Measurements from ENCODE around the gene ATXN7L3. TPM values are rescaled to one million over a fixed set of nuclear protein-coding genes. Genes with fewer than 3 reads are reported as not detected.
A peak's percentile ranks its signal among the peaks of the same experiment; 100 is the strongest.

The ATXN7L3 gene
- total and polyA plus RNA-seq, 5 experiments from 2014 or later, result 9.3 to 125 (median 14.2) TPM

DNA sequence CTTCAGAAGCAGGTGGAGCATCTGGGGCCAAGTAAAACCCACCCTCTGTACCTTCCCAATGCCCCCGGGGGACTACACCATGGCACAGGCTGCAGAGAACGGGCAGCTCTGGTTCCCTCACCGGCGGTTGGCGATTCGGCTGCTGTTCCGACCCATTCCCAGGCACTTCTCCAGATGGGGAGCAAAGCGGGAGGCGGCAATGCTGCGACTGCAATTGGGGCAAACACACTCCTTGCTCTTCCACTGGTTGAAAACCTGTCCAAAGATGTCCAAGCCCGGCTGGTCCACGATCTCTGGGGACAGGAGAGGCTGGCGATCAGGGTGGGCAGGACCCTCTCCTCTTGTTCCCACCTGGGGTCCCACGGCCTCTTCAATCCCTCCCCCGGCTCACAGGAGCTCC, 2.6 kb downstream of the ATXN7L3 start:
- Mint-ChIP-seq H3K4me3 (peak overlapping the region in 3 of 10 donors; percentile 89 to 96 (median 92)), H3K27ac (peak overlapping the region in 6 of 10 donors; percentile 90 to 97 (median 96)), H3K36me3 (peaks cover 0 to 50% (median 2%) of the 10 kb centered on the region in 3 donors), H3K9me3 (no peaks in the 10 kb centered on the region), H3K27me3 (no peaks in the 10 kb centered on the region), H3K4me1 (peaks cover 21 to 35% (median 28%) of the 10 kb centered on the region in 4 donors)
- ATAC-seq, result no peak
- POLR2A ChIA-PET, result interaction anchor here (0.6 to 11.1 kb wide), 6 partner anchors 10 to 476 kb away, joined by 8 to 367 read pairs (median 13); partner anchors contain the start of genes SLC25A39, TMUB2 and UBTF
- no peak for DNase-seq

DNA sequence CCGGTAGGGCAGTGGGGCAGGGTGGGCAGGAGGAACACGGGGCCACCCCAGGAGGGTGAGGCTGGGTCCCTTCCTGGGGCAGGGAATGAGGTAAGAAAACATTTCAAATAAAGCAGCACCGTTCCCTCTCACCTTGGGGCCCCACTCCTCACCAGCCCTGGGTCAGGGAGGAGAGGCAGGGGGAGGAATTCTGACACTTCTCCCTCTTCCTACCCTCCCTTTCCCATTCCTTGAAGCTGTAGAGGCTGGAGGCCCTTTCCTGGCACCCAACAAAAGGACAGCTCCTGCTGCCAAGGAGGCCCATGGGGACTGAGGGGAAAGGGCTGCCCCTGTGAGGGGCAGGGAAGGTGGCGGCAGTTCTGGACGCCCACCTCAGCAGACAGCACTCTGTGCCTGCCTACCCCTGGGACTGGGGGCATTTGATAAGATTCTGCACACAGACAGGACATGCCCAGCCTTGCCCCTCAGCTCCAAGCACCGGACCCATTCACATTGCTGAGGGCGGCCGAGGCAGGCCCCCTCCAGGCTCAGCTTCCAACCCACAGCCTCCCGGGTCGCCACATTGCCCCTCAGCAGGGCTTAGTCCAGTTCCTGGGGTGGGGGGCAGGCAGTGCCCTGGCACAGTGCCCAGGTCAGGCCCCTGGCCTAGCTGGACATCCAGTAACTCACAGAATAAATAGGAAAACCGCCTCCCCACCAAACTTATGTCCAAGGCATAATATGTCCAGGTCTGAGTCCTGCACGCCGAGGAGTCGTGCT, 6.2 kb downstream of the ATXN7L3 start:
- ATAC-seq (no peak), DNase-seq (no peak)
- Mint-ChIP-seq H3K9me3 (no peaks in the 10 kb centered on the region), H3K27ac (peak overlapping the region in 2 of 10 donors; percentile 73 to 80), H3K4me3 (no peak overlapping the region), H3K27me3 (no peaks in the 10 kb centered on the region), H3K36me3 (peaks cover 0 to 67% (median 2%) of the 10 kb centered on the region in 3 donors), H3K4me1 (peaks cover 16 to 30% (median 21%) of the 10 kb centered on the region in 4 donors)
- POLR2A ChIA-PET, result interaction anchor here (1.3 kb wide), 1 partner anchor 10 kb away, joined by 4 read pairs; no protein-coding TSS in a partner anchor

DNA sequence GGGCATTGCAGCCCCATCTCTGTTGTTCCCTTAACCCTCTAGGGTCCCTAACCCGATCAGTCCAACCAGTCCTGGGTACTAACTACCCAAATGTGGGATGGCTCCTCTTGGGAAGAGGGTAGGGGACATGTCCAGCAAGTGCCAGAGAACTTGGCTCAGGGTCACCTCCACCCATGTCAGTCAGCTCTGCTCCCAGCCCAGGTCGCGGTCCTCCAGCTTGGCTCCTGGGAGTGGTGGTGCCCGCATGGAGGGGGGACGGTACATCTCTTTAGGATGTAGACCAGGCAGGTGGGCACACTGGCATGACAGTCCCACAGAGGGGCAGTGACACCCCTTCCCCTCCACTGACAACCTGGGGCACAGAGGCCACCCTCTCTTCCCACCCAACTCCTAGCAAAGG, 6.9 kb downstream of the ATXN7L3 start:
- Mint-ChIP-seq H3K4me3 (no peak overlapping the region), H3K9me3 (no peaks in the 10 kb centered on the region), H3K36me3 (peaks cover 0 to 61% (median 2%) of the 10 kb centered on the region in 3 donors)

DNA sequence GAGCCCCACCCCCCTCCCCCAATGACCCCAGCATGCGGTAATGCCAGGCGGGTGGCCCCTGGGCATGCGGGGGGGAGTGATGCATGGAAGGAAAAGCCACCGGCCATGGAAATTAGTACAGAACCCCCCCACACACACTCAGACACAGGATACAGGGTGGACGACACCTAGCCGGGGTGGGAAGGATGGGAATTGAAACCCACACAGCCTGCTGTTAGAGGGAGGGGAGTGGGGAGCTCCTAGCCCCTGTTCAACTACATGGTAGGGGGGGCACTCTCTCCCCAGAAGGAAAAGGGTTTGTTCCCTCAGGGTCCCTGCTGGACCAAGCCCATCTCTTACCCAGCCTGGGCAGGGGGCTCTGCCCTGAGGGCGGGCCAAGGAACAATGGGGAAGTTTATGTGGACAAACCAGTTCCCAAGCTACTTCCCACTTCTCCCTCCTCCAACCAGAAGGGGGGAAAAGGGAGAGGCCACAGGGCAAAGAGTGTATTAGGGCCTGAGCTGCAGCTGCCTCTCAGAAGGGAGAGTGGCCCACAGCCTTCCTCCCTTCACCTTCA, 7.7 kb downstream of the ATXN7L3 start:
- peaks cover 11 to 27% (median 19%) of the 10 kb centered on the region in 4 donors for H3K4me1 Mint-ChIP-seq
- POLR2A ChIA-PET, result interaction anchor here (0.6 to 1.3 kb wide), 5 partner anchors 12 to 125 kb away, joined by 3 to 4 read pairs (median 3); partner anchors contain the start of gene LSM12

More for the DNA sequence above, 6.9 kb downstream of the ATXN7L3 start:
- H3K27ac Mint-ChIP-seq, result peak overlapping the region in 3 of 10 donors; percentile 46 to 80 (median 73)
- no peaks in the 10 kb centered on the region for H3K27me3 Mint-ChIP-seq
- peaks cover 13 to 31% (median 21%) of the 10 kb centered on the region in 4 donors for H3K4me1 Mint-ChIP-seq
- DNase-seq, result no peak
- POLR2A ChIA-PET, result interaction anchor here (1.0 to 1.3 kb wide), 2 partner anchors 11 to 28 kb away, joined by 3 to 4 read pairs; no protein-coding TSS in a partner anchor
- no peak for ATAC-seq

DNA sequence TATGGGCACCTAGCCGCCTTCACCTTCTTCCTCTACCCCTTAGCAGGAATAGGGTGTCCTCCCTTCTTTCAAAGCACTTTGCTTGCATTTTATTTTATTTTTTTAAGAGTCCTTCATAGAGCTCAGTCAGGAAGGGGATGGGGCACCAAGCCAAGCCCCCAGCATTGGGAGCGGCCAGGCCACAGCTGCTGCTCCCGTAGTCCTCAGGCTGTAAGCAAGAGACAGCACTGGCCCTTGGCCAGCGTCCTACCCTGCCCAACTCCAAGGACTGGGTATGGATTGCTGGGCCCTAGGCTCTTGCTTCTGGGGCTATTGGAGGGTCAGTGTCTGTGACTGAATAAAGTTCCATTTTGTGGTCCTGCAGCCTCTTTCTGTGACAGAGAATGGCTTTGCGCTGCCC, 8.3 kb downstream of the ATXN7L3 start:
- peak overlapping the region in 8 of 10 donors; percentile 3 to 81 (median 62) for H3K27ac Mint-ChIP-seq
- peaks cover 0 to 49% (median 2%) of the 10 kb centered on the region in 3 donors for H3K36me3 Mint-ChIP-seq

More for the DNA sequence above, 7.7 kb downstream of the ATXN7L3 start:
- no peak overlapping the region for H3K4me3 Mint-ChIP-seq
- no peaks in the 10 kb centered on the region for H3K27me3 Mint-ChIP-seq
- H3K27ac Mint-ChIP-seq, result peak overlapping the region in 2 of 10 donors; percentile 8 to 38
- no peaks in the 10 kb centered on the region for H3K9me3 Mint-ChIP-seq
- DNase-seq (no peak), ATAC-seq (no peak)
- peaks cover 0 to 54% (median 2%) of the 10 kb centered on the region in 3 donors for H3K36me3 Mint-ChIP-seq

DNA sequence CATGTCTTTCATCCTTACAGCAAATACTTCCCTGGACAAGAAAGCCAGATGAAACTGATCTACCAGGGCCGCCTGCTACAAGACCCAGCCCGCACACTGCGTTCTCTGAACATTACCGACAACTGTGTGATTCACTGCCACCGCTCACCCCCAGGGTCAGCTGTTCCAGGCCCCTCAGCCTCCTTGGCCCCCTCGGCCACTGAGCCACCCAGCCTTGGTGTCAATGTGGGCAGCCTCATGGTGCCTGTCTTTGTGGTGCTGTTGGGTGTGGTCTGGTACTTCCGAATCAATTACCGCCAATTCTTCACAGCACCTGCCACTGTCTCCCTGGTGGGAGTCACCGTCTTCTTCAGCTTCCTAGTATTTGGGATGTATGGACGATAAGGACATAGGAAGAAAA, 9.2 kb downstream of the ATXN7L3 start:
- H3K27ac Mint-ChIP-seq, result peak overlapping the region in 6 of 10 donors; percentile 40 to 90 (median 62)
- peaks cover 0 to 42% (median 0%) of the 10 kb centered on the region in 3 donors for H3K36me3 Mint-ChIP-seq
- DNase-seq (no peak), ATAC-seq (no peak)
- peak overlapping the region in 6 of 10 donors; percentile 4 to 65 (median 35) for H3K4me3 Mint-ChIP-seq
- POLR2A ChIA-PET, result interaction anchor here (0.7 to 1.0 kb wide), 2 partner anchors 16 to 78 kb away, joined by 3 to 5 read pairs; no protein-coding TSS in a partner anchor
- no peaks in the 10 kb centered on the region for H3K9me3 Mint-ChIP-seq
- H3K4me1 Mint-ChIP-seq, result peaks cover 13 to 29% (median 28%) of the 10 kb centered on the region in 4 donors
- no peaks in the 10 kb centered on the region for H3K27me3 Mint-ChIP-seq

More for the DNA sequence above, 8.3 kb downstream of the ATXN7L3 start:
- Mint-ChIP-seq H3K4me1 (peaks cover 11 to 26% (median 22%) of the 10 kb centered on the region in 4 donors), H3K27me3 (no peaks in the 10 kb centered on the region), H3K9me3 (no peaks in the 10 kb centered on the region), H3K4me3 (peak overlapping the region in 3 of 10 donors; percentile 7 to 29 (median 19))
- ATAC-seq, result no peak
- POLR2A ChIA-PET, result interaction anchor here (0.6 to 1.0 kb wide), 3 partner anchors 15 to 125 kb away, joined by 3 read pairs; partner anchors contain the start of gene LSM12
- no peak for DNase-seq

DNA sequence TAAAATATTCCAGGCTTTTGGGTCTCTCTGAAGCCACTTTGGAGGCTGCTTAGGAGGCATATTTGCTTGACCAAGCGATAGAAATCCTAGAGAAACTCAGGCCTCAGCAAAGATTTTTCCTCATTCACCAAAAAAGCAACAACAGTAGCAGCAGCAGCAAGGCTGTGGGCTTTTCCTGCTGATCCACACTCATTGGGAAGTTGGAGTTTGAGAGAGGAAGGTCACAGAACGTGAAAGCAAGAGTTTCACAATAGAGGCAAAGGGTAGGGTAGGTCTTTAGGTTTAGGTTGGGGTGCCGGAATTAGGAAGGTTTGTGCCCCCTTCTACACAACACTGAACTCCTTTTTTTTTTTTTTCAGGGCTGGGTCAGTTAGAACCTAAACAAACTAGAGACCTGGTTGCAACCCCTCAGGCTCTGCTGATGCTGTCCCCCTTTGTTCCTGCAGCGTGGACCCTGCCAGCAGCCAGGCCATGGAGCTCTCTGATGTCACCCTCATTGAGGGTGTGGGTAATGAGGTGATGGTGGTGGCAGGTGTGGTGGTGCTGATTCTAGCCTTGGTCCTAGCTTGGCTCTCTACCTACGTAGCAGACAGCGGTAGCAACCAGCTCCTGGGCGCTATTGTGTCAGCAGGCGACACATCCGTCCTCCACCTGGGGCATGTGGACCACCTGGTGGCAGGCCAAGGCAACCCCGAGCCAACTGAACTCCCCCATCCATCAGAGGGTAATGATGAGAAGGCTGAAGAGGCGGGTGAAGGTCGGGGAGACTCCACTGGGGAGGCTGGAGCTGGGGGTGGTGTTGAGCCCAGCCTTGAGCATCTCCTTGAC, 10.9 kb downstream of the ATXN7L3 start:
- peaks cover 0 to 31% (median 0%) of the 10 kb centered on the region in 3 donors for H3K36me3 Mint-ChIP-seq
- POLR2A ChIA-PET, result interaction anchor here (0.5 to 6.3 kb wide), 6 partner anchors 11 to 959 kb away, joined by 3 to 111 read pairs (median 4); partner anchors contain the start of genes ATXN7L3, HEXIM1 and UBTF

DNA sequence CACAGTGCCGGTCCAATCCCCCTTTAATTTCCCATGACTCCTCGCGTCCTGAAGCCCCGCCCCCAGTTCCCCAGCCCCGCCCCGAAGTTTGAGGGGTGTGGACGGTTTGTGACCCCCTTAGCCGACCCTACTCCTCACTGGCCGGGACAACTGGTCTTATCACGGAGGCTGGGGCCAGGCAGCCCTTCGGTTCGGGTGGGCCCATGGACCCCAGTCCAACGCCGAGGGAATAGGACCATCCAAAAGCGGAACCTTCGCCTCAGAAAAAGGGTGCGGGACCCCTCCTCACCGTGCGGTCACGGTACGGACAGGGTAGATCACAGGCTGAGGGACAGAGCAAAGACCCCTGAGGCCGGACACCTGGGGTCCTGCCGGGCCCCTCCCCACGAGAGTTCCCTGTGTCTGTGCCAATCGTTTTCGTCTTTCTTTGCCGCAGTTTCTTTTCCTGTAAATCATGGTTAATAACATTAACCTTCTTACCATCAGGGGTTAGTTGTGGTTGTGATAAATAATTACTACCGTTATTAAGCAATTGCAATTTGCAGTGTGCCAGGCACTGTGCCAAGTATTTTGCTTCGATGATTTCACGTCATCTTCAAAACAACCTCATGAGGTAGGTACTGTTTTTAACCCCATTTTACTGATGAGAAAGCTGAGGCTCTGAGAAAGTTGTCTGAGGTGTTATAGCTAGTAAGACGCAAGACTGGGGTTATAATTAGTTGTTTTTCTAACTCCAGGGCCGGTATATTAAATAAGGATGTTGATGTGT, 12.4 kb downstream of the ATXN7L3 start:
- DNase-seq, result no peak
- Mint-ChIP-seq H3K4me1 (peaks cover 17 to 52% (median 47%) of the 10 kb centered on the region in 4 donors), H3K27me3 (no peaks in the 10 kb centered on the region), H3K4me3 (peak overlapping the region; percentile 95 to 100 (median 99)), H3K36me3 (peaks cover 0 to 28% (median 0%) of the 10 kb centered on the region in 3 donors), H3K9me3 (no peaks in the 10 kb centered on the region), H3K27ac (peak overlapping the region; percentile 98 to 100 (median 100))
- POLR2A ChIA-PET, result interaction anchor here (0.5 to 6.3 kb wide), 17 partner anchors 12 to 974 kb away, joined by 3 to 111 read pairs (median 6); partner anchors contain the start of genes ATXN7L3, HDAC5, HEXIM2 and TMEM101
- ATAC-seq, result peak; percentile 62 to 65

More for the DNA sequence above, 10.9 kb downstream of the ATXN7L3 start:
- no peak for DNase-seq
- H3K4me3 Mint-ChIP-seq, result peak overlapping the region; percentile 95 to 100 (median 99)
- peak overlapping the region; percentile 98 to 100 (median 100) for H3K27ac Mint-ChIP-seq
- H3K4me1 Mint-ChIP-seq, result peaks cover 17 to 43% (median 43%) of the 10 kb centered on the region in 4 donors
- H3K27me3 Mint-ChIP-seq, result no peaks in the 10 kb centered on the region
- H3K9me3 Mint-ChIP-seq, result no peaks in the 10 kb centered on the region
- no peak for ATAC-seq

DNA sequence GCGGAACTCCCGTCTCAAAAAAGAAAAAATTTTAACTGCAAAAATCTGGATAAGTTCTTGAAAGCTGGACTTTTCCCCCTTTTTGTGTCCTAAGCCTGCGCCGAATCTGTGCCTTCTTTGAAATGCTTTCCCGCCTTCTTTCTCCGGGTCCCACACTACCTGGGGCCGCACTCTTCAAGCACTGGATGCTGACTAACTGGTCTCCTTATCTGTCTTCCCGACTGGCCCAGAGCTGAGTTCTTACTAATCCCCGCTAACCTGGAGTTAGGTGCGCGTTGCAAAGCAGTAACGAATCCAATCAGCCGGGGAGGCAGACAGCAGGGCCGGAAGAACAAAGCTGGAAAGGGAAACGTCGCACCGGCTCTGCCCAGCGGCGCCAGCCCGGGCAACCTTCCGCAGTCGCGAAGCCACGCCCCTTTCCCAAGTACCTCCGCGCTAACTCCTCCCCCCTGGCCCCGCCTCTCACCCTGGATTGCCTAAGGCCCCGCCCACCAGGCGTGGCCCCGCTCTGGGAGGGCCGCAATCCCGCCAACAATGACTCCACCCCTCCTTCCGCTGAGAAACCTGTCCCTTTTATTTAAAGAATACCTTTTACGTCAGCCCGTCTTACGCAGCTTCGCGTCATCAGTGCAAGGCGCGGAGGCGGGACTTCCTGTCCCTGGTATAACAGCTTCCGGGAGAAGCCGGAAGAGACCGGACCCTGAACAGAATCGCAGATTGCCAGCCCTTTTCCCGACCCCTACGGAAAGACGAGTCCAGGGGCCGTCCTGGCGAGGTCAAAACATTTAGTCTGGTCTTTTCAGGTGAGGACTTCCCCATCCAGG, 13.2 kb downstream of the ATXN7L3 start, which contains the start of gene TMUB2:
TSS of gene TMUB2 (plus strand) at position 666 of the 824 bp plus-strand sequence. CDS start 737 bp downstream, outside the sequence.
- ATAC-seq (peak; percentile 88 to 90), DNase-seq (peak; percentile 98 to 100 (median 99))
- no peaks in the 10 kb centered on the region for H3K27me3 Mint-ChIP-seq
- POLR2A ChIA-PET, result interaction anchor here (0.5 to 6.3 kb wide), 20 partner anchors 13 to 975 kb away, joined by 3 to 111 read pairs (median 6); partner anchors contain the start of genes ASB16, ATXN7L3, HDAC5 and HEXIM2
- H3K4me3 Mint-ChIP-seq, result peak within 1 kb of the TSS; percentile 95 to 100 (median 99)
- no peaks in the 10 kb centered on the region for H3K9me3 Mint-ChIP-seq
- peaks cover 0 to 34% (median 5%) of the 10 kb centered on the region in 3 donors for H3K36me3 Mint-ChIP-seq
- H3K4me1 Mint-ChIP-seq, result peaks cover 23 to 58% (median 49%) of the 10 kb centered on the region in 4 donors
- peak within 1 kb of the TSS; percentile 98 to 100 (median 100) for H3K27ac Mint-ChIP-seq

DNA sequence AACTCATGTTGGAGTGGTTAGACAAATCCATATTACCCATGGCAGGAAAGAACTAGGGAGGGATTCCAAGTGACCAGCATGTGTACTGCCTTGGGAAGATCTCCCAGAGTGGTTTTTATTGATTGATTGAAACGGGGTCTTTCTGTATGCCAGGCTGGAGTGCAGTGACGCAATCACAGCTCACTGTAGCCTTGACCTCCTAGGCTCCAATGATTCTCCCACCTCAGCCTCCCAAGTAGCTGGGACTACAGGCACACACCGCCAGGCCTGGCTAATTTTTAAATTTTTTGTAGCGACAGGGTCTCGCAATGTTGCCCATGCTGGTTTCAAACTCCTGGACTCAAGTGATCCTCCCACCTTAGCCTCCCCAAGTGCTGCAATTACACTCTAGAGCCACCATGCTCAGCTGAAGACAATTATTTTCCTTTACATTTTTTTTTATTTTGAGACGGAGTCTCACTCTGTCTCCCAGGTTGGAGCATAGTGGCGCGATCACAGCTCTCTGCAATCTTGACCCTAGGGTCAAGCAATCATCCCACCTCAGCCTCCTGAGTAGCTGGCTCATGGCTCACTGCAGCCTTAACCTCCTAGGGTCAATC, 15.4 kb downstream of the ATXN7L3 start:
- ATAC-seq (no peak), DNase-seq (no peak)
- POLR2A ChIA-PET, result interaction anchor here (1.0 to 6.3 kb wide), 5 partner anchors 8 to 143 kb away, joined by 3 to 111 read pairs (median 10); partner anchors contain the start of genes ATXN7L3, HDAC5 and UBTF
- Mint-ChIP-seq H3K36me3 (peaks cover 0 to 25% (median 6%) of the 10 kb centered on the region in 3 donors), H3K9me3 (no peaks in the 10 kb centered on the region), H3K27ac (peak overlapping the region in 6 of 10 donors; percentile 19 to 62 (median 38)), H3K27me3 (no peaks in the 10 kb centered on the region), H3K4me1 (peaks cover 20 to 53% (median 44%) of the 10 kb centered on the region in 4 donors), H3K4me3 (peak overlapping the region in 7 of 10 donors; percentile 15 to 100 (median 48))

Measured in naive thymus-derived CD8-positive, alpha-beta T cell (primary cell).